ENCODE measurements around the gene KPNA1.

Gene KPNA1

DNA sequence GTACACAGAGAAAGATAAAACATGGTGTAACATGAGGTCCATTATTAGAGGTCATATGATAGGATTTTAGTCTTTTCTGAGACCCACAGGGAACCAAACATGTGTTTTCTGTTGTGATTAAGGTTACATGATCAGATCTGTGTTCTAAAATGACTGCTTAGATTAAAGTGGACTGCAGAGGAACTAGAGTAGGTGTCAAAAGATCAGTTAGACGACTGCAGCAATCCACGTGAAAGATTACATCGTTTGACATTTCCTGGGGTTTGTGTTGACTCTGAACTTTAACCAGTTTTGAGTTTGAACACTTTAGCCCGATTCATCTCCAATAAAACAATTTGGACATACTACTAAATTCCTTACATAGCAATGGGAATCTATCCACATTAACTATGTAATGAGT lies 136.8 kb downstream of the KPNA1 start:
- DNase-seq (ENCODE audit: low spot score) = no peak
- TF ChIP-seq, protein P1, sequence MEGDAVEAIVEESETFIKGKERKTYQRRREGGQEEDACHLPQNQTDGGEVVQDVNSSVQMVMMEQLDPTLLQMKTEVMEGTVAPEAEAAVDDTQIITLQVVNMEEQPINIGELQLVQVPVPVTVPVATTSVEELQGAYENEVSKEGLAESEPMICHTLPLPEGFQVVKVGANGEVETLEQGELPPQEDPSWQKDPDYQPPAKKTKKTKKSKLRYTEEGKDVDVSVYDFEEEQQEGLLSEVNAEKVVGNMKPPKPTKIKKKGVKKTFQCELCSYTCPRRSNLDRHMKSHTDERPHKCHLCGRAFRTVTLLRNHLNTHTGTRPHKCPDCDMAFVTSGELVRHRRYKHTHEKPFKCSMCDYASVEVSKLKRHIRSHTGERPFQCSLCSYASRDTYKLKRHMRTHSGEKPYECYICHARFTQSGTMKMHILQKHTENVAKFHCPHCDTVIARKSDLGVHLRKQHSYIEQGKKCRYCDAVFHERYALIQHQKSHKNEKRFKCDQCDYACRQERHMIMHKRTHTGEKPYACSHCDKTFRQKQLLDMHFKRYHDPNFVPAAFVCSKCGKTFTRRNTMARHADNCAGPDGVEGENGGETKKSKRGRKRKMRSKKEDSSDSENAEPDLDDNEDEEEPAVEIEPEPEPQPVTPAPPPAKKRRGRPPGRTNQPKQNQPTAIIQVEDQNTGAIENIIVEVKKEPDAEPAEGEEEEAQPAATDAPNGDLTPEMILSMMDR (IDR thresholded peaks at IDR 0.05; ENCODE audit: extremely low read depth, insufficient read depth, missing control alignments) = no peak
- in situ Hi-C loops (cut with MboI; ENCODE audit: low pct_unique_long_range_greater_than_20kb, low sequenced_read_pairs, unreplicated experiment) = no loop called here

DNA sequence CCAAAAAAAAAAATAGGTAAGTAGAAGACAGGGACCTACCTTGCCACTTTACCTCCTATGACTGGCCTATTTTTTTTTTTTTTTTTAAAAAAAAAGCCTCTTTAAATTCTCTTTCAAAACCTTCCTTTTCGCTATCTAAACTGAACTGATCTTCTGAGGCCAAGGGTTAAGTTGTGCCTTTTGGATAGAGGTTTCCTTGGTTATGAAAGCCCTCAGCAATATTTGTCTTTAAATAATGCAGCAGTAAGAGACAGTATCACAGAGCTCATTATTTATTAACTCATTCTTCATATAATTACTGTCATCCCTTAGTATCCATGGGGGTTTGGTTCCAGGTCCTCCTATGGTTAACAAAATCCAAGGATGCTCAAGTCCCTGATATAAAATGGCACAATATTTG lies 140.7 kb downstream of the KPNA1 start:
- DNase-seq (ENCODE audit: low spot score) = no peak
- TF ChIP-seq, protein P1 (IDR thresholded peaks at IDR 0.05; ENCODE audit: extremely low read depth, insufficient read depth, missing control alignments) = no peak
- in situ Hi-C loops (cut with MboI; ENCODE audit: low pct_unique_long_range_greater_than_20kb, low sequenced_read_pairs, unreplicated experiment) = no loop called here
